NB4 (cell line): ENCODE results near the gene IGFBPL1.

Experiments
- CTCF ChIP-seq: IDR thresholded peaks from one replicate; pipeline ENCODE4 v1.5.1; 2012; ENCODE audit warnings: low read depth, low read length
- MAX ChIP-seq: IDR thresholded peaks from 2 replicates; pipeline ENCODE4 v1.6.1; 2011; ENCODE audit warnings: low read depth, low read length

- no peak for TF ChIP-seq CTCF
- TF ChIP-seq MAX, result no peak
Observed at GRCh38 chr9:38423273-38423972, 831 bp downstream of the IGFBPL1 start.
